ENCODE data around the gene CDH4.

Gene CDH4

GRCh38 chr20:61678437-61678836, 426.4 kb downstream of the CDH4 start:
- Mint-ChIP-seq H3K27me3 (no peaks in the 10 kb centered on the region), H3K36me3 (no peaks in the 10 kb centered on the region), H3K4me1 (no peaks in the 10 kb centered on the region), H3K4me3 (no peak overlapping the region), H3K27ac (no peak overlapping the region), H3K9me3 (no peaks in the 10 kb centered on the region)

GRCh38 chr20:61679473-61679872, 427.4 kb downstream of the CDH4 start:
- Mint-ChIP-seq H3K27ac (no peak overlapping the region), H3K4me1 (no peaks in the 10 kb centered on the region), H3K9me3 (no peaks in the 10 kb centered on the region), H3K27me3 (no peaks in the 10 kb centered on the region), H3K36me3 (no peaks in the 10 kb centered on the region), H3K4me3 (no peak overlapping the region)

- H3K27ac Mint-ChIP-seq: no peak overlapping the region
Measured at GRCh38 chr20:61680096-61680495, 428.0 kb downstream of the CDH4 start.

GRCh38 chr20:61682114-61682995, 430.3 kb downstream of the CDH4 start:
- H3K4me3 Mint-ChIP-seq: no peak overlapping the region
- no peaks in the 10 kb centered on the region for H3K9me3 Mint-ChIP-seq
- no peak overlapping the region for H3K27ac Mint-ChIP-seq
- no peaks in the 10 kb centered on the region for H3K27me3 Mint-ChIP-seq
- no peaks in the 10 kb centered on the region for H3K4me1 Mint-ChIP-seq
- no peaks in the 10 kb centered on the region for H3K36me3 Mint-ChIP-seq

More at GRCh38 chr20:61680096-61680495, 428.0 kb downstream of the CDH4 start:
- no peaks in the 10 kb centered on the region for H3K9me3 Mint-ChIP-seq
- H3K4me3 Mint-ChIP-seq: no peak overlapping the region
- no peaks in the 10 kb centered on the region for H3K4me1 Mint-ChIP-seq
- H3K36me3 Mint-ChIP-seq: no peaks in the 10 kb centered on the region
- no peaks in the 10 kb centered on the region for H3K27me3 Mint-ChIP-seq

GRCh38 chr20:61682996-61683681, 431.1 kb downstream of the CDH4 start:
- no peaks in the 10 kb centered on the region for H3K9me3 Mint-ChIP-seq
- no peaks in the 10 kb centered on the region for H3K36me3 Mint-ChIP-seq

GRCh38 chr20:61683721-61684120, 431.7 kb downstream of the CDH4 start:
- H3K4me1 Mint-ChIP-seq: no peaks in the 10 kb centered on the region
- H3K4me3 Mint-ChIP-seq: no peak overlapping the region
- no peaks in the 10 kb centered on the region for H3K36me3 Mint-ChIP-seq
- H3K9me3 Mint-ChIP-seq: no peaks in the 10 kb centered on the region
- H3K27me3 Mint-ChIP-seq: no peaks in the 10 kb centered on the region
- H3K27ac Mint-ChIP-seq: no peak overlapping the region

More at GRCh38 chr20:61682996-61683681, 431.1 kb downstream of the CDH4 start:
- no peaks in the 10 kb centered on the region for H3K27me3 Mint-ChIP-seq
- H3K4me3 Mint-ChIP-seq: no peak overlapping the region
- H3K27ac Mint-ChIP-seq: no peak overlapping the region
- no peaks in the 10 kb centered on the region for H3K4me1 Mint-ChIP-seq

- Mint-ChIP-seq H3K9me3 (no peaks in the 10 kb centered on the region), H3K4me3 (no peak overlapping the region), H3K27ac (no peak overlapping the region), H3K27me3 (no peaks in the 10 kb centered on the region), H3K4me1 (no peaks in the 10 kb centered on the region), H3K36me3 (no peaks in the 10 kb centered on the region)
Measured at GRCh38 chr20:61684136-61684535, 432.1 kb downstream of the CDH4 start.

GRCh38 chr20:61684583-61685235, 432.6 kb downstream of the CDH4 start:
- H3K36me3 Mint-ChIP-seq: no peaks in the 10 kb centered on the region
- H3K4me1 Mint-ChIP-seq: no peaks in the 10 kb centered on the region
- H3K9me3 Mint-ChIP-seq: no peaks in the 10 kb centered on the region
- H3K27ac Mint-ChIP-seq: no peak overlapping the region
- no peaks in the 10 kb centered on the region for H3K27me3 Mint-ChIP-seq
- H3K4me3 Mint-ChIP-seq: no peak overlapping the region

- Mint-ChIP-seq H3K27ac (no peak overlapping the region), H3K4me3 (no peak overlapping the region), H3K36me3 (no peaks in the 10 kb centered on the region), H3K27me3 (no peaks in the 10 kb centered on the region), H3K4me1 (no peaks in the 10 kb centered on the region), H3K9me3 (no peaks in the 10 kb centered on the region)
Measured at GRCh38 chr20:61685462-61685861, 433.4 kb downstream of the CDH4 start.

GRCh38 chr20:61686051-61686936, 434.2 kb downstream of the CDH4 start:
- Mint-ChIP-seq H3K36me3 (no peaks in the 10 kb centered on the region), H3K4me1 (no peaks in the 10 kb centered on the region), H3K4me3 (no peak overlapping the region), H3K27ac (no peak overlapping the region), H3K27me3 (no peaks in the 10 kb centered on the region), H3K9me3 (no peaks in the 10 kb centered on the region)

- Mint-ChIP-seq H3K27me3 (no peaks in the 10 kb centered on the region), H3K36me3 (no peaks in the 10 kb centered on the region), H3K27ac (no peak overlapping the region), H3K9me3 (no peaks in the 10 kb centered on the region), H3K4me3 (no peak overlapping the region), H3K4me1 (no peaks in the 10 kb centered on the region)
Measured at GRCh38 chr20:61688411-61688810, 436.4 kb downstream of the CDH4 start.

- H3K9me3 Mint-ChIP-seq: no peaks in the 10 kb centered on the region
- no peak overlapping the region for H3K27ac Mint-ChIP-seq
- H3K27me3 Mint-ChIP-seq: no peaks in the 10 kb centered on the region
- no peaks in the 10 kb centered on the region for H3K36me3 Mint-ChIP-seq
- H3K4me1 Mint-ChIP-seq: no peaks in the 10 kb centered on the region
- no peak overlapping the region for H3K4me3 Mint-ChIP-seq
Measured at GRCh38 chr20:61690150-61690549, 438.1 kb downstream of the CDH4 start.

- no peaks in the 10 kb centered on the region for H3K4me1 Mint-ChIP-seq
- H3K27ac Mint-ChIP-seq: no peak overlapping the region
- no peaks in the 10 kb centered on the region for H3K27me3 Mint-ChIP-seq
- H3K9me3 Mint-ChIP-seq: no peaks in the 10 kb centered on the region
- H3K4me3 Mint-ChIP-seq: no peak overlapping the region
- no peaks in the 10 kb centered on the region for H3K36me3 Mint-ChIP-seq
Measured at GRCh38 chr20:61690993-61691838, 439.2 kb downstream of the CDH4 start.

GRCh38 chr20:61691978-61692377, 439.9 kb downstream of the CDH4 start:
- no peak overlapping the region for H3K4me3 Mint-ChIP-seq
- H3K27ac Mint-ChIP-seq: no peak overlapping the region
- no peaks in the 10 kb centered on the region for H3K9me3 Mint-ChIP-seq
- H3K36me3 Mint-ChIP-seq: no peaks in the 10 kb centered on the region
- no peaks in the 10 kb centered on the region for H3K4me1 Mint-ChIP-seq
- H3K27me3 Mint-ChIP-seq: no peaks in the 10 kb centered on the region
